ENCODE data around the gene GABRR3.
"Not testable (repeated sequence)": the region's sequence is repeated elsewhere in the genome, so short reads cannot be mapped to it uniquely, and the experiment has no call there.

GABRR3 gene

DNA sequence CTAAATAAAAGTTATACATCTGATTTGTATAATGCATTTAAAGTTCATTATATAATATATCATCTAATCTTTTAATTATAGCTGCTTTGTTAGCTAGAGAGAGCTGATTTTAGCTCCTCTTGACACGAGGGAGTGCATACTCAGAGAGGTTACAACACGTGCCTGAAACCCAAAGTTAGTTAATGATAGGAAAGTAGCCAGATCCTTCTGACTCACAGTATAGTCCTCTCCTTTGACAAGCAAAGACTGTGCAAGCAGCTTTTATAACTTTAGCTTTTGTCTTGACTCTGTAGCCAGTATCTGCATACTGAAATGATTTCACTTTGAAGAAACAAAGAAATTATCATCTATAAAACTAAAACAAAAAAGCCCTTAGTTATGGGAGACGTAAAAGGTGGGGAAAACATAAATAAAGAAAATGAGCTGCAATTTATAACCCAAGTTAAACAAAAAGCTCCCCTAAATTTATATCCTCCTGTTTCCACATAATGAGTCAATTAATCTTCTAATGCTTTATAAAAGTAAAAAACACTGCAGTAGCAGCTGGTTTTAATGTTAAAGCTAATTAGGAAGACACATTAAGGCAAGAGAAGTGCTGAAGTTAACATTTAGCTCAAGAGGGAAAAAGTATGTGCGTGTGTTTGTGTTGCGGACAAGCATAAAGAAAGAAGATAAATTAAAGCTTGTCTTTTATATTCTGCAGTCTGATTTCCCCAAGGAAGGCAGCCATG lies 13.1 kb downstream of the GABRR3 start:
- no peak for DNase-seq

DNA sequence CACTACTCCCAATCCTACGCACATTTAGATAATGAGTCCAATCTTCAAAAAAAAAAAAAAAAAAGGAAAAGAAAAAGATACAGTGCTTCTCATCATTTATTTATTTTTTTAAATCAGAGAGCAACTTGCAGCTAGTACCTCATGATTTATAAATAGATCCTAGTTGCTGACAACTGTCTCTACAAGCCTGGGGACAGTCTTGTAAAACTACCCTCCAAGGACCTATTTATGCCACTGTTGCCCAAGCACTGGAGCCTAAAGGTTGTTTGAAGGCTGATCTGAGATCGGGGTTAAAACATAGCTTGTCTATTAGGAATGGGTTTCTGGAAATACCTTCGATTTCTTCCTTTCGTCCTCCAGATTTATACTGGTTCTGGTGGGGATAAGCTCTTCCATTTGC lies 14.7 kb downstream of the GABRR3 start:
- no peak for DNase-seq

GRCh38 chr3:98018301-98018700 lies 16.8 kb downstream of the GABRR3 start:
- no peak for DNase-seq

- no peak for DNase-seq
Observed at GRCh38 chr3:98014268-98014585, 20.9 kb downstream of the GABRR3 start.

DNA sequence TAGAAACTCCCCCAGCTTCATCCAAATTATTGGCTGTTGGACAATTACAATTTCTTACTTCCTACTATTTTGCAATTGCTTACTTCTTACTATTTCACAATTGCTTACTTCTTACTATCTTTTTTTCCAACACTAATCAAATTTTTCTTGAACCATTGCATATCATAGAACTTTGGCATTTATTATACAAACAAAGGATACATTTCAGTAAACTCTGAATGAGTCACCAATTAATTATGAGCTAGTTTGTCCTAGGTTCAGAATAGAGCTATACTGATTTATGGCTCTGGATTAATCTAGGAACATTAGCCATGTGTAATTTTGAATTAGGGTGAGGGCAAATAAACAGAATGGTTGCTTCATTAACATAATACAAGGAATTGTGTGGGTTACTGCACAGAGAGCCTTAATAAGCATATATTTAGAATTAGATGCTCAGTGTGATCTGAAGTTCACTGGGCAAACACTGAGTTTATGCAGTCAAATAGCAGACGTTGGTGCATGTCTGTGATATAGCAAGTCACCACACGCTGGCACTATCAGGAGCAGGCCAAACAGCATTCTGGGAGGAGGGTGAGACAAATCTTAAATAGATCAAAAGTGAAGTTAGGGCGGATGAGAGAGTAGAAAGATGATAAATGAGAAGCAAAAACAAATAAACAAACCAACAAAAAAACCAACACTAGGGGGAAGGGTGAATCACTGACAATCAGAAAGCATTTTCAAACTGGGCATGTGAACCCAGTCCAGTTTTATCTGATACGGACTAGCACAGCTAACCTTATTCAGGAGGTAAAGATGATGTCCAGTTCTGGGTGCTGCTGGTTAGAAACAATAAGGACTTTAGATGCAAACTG lies 21.5 kb downstream of the GABRR3 start:
- DNase-seq: no peak

DNA sequence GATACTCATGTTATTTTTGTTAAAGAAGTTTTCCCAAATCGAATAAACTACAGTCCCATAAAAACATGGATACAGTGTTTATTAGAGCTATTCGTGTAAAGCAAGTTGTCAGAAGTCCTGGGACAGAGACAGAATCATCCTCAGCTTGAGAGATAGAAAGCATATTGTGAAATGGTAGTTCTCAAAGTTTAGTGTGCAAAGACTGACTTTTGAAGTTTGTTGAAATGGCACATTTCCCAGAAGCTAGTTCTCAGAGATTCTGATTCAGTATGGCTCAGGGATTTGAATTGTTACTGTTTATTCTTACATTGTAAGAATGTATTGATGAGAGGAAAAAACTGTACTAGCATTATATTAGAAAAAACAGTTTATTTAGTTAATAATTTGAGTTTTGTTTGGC lies 22.1 kb downstream of the GABRR3 start:
- DNase-seq: no peak

GRCh38 chr3:98010883-98011449 lies 24.1 kb downstream of the GABRR3 start:
- DNase-seq: not testable (repeated sequence)

GRCh38 chr3:98010194-98010882 lies 24.8 kb downstream of the GABRR3 start:
- no peak for DNase-seq

- no peak for DNase-seq
Observed at GRCh38 chr3:98008855-98009254, 26.3 kb downstream of the GABRR3 start.

- DNase-seq: no peak
Observed at GRCh38 chr3:98005438-98005837, 29.7 kb downstream of the GABRR3 start.

- no peak for DNase-seq
Observed at GRCh38 chr3:98004721-98005120, 30.4 kb downstream of the GABRR3 start.

GRCh38 chr3:98003306-98003969 lies 31.7 kb downstream of the GABRR3 start:
- DNase-seq: no peak

DNA sequence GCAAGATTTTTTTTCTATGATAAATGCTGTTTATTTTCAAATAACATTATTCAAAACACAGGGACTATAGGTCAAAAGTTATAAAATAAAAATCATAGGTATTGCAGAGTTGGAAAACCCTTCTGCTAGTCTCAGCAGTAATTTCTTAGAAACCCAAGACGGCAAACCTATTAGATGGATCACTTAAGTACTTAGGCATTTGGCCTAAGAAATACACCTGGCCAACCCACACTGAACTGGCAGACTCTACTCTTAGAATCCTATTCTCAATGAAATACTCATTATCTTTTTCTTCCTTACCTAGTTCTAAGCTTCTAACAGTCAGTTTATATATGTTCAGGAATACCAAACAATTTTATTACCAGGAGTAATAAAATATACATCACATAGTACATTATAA lies 32.4 kb downstream of the GABRR3 start:
- no peak for DNase-seq

DNA sequence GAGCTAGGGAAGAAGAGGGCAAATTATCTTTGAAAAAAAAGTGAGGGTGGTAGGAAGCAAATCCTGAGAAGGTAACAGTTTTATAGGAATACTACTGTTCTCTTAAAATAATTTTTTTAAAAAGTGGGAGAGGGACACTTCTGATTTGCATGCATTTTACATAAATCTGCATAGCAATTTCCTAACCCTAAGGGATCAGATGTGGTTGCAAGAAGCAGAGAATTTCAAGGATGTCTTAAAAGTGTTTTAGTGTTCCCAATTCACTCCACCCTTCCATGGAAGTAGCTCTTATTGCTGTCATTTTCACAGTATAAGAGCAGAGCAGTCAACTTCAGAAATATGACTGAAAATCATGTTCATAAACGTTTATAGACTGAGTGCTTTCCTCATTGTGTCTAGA lies 35.1 kb downstream of the GABRR3 start:
- DNase-seq: no peak

DNA sequence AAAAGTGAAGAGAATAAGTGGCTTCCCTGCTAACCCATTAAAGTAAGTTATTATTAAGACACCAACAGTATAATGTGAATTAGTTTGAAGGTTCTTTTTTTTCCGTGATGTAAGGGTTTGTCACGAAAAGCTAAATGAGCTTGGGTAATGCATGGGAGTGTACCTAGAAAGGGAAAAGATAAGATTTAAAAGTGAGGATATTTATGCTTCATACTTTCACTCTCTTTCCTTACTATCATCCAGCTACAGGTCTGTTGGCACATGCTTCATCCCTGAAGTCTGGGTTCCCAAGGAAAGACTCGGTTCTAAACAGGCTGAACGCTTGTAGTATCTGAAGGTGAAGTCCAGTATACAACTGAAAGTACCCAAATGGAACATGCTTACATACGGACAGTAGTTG lies 36.0 kb downstream of the GABRR3 start:
- DNase-seq: no peak

GRCh38 chr3:97996988-97997387 lies 38.1 kb downstream of the GABRR3 start:
- no peak for DNase-seq

DNA sequence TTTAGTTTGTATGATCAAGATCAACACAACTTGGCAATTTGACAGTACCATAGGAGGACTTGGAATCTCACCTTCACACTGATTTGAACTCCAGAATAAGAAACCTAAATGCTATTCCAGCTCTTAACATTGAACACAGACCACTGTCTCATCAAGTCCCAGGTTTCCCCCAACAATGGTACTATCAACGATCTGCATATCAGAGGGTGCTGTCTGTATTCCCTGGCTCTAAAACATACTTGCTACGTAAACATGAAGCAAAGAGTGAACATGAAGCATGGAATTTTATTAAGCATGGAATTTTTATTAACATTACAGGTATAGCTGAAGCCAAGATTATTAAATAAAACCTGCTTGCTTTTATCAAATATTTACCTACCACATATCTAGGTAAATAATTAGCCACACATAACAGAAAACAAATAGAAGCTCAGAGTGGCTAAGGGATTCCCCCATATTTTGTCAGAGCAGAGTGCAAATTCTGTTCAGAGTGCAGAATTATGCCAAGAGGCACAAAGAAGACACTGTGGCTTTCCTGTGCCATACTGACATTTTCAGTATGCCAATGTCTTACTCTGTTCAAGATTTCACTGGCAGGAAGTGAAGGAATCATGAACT lies 40.7 kb downstream of the GABRR3 start:
- DNase-seq: no peak

DNA sequence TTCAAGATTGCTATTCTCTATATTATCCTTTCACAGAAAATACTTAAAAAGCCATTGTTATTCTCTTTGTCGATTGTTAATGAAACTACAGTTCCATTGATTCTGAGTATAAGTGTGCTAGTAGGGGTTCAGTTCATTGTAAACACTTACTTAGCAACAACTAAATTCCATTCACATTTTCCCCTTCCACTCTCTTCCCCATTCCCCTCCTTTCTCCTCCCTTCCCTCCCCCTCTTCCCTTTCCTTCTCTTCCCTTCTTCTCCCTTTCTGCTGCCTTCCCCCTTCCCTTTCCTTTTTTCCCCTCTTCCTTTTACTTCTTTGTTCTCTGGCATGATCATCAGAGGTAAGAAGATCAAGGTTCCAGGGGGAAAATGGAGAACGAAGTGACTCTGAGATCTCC lies 41.6 kb downstream of the GABRR3 start:
- no peak for DNase-seq

DNA sequence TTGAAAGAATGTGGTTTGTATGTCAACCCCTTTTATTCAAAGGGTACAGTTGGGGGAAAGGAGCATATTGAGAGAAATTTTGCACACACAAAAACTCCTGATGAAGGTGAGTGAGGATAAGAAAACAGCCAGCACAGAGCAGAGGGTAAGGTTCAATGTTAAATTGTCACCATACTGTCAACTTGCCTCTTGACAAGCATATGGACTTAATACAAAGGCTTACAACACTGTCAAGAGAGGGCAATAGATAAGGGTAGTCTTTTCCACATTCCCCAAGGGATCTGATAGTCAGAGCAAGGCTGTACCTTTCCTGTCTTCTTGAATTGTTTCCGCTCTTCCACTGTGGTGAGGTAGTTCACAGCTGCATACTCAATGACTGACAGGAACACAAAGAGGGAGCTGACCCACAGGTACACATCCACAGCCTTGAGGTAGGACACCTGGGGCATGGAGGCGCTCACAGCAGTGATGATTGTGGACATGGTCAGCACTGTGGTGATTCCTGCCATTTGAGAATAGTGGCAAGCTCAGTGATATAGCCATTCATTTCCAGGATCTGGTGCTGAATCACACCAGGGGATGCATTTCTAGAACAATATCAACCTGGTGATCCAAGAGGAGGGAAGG lies 42.5 kb downstream of the GABRR3 start:
- no peak for DNase-seq

DNA sequence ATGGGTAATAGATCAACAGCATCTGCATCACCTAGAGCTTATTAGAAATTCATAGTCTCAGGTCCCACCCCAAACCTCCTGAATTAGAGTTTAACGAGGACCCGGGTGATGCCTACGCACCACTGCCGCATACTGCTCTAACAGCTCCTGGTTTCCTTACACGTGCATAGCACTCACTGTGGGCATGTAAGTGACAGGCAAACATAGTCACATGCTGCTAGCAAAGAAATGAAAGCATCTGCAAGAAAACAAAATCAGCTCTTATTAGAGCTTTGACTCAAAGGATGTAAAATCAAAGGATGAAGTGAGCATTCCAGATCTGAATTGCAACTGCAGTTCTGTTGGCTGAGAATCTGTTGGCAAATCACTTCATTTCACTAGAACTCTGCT lies 43.8 kb downstream of the GABRR3 start:
- DNase-seq: peak; percentile 66

DNA sequence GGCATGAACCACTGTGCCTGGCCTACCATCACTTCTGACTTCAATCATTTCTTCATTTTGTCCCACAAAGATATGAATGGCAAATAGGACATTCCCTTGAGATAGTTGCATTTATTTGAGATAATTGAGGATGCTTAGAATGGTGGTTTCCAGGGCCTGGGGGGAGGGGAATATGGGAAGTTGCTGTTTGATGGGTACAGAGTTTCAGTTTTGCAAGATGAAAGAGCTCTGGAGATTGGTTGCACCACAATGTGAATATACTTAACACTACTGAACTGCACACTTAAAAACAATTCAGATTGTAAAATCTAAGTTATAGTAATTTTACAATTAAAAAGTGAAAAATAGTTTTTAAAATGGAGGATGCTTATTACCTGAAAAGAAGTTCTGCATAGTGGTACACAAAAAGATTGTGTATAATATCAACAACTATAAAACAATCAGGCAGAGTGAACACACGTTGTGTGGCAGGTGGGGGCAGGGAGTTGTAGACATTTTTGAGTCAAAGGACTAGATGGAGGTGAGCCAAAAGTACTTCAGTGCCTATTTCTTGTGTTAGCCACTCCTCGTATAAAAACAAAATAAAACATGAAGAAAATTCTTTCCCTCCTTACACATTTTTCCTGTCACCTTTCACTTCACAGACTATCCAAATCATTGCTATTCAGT lies 44.4 kb downstream of the GABRR3 start:
- peak; percentile 64 for DNase-seq

Measured in activated CD4-positive, alpha-beta T cell treated with anti-CD3 and anti-CD28 coated beads, Interleukin-10, Interleukin-2, amounts not matched to agents 100 ng/mL and 50 ng/mL, durations not matched to agents 16 hours and 8 hours (primary cell).